NCI-H2081 (cell line): ENCODE measurements around the gene ABCB1.
"Not testable (repeated sequence)": the region's sequence is repeated elsewhere in the genome, so short reads cannot be mapped to it uniquely, and the experiment has no call there.

ENCODE experiments used
- DNase-seq, 2 experiments: peaks; one replicate each; lab custom pipeline; 2025; lab: John Stamatoyannopoulos, UW

ABCB1 gene

DNA sequence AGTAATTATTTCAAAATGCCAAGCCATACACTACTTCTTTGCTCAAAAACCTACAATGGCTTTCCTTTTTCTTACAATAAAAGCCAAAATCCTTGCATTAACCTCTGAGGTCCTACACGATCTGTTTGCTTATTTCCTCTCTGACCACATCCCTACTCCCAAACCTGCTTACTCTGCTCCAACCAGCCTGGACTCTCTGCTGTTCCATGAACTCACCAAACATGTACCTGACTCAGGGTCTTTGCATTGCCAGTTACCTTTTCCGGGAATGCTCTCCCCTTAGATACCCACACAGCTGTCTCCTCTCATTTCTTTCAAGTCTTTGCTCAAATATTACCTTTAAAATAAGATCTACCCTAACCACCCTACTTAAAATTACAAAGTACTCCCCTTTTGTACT is 127.5 kb downstream of the ABCB1 start:
- DNase-seq: no peak

DNA sequence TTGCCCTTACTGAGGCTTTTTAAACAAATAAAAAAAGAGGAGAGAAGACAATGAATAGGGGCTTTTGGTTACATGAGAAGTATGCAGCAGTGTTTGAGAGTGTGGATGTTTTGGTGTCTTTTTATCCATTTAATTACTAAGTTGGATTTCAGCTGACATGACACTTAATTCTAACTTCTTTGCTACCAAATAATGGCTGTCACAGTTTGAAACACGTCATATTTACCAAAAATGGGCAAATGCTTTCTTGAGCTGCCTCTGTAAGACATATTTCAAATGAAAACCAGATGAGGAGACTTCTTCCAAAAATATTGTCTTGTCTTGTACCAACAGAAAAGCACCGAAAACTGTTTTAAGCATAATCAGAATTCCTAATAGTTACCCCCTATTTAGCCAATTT is 129.2 kb downstream of the ABCB1 start:
- DNase-seq: no peak

DNA sequence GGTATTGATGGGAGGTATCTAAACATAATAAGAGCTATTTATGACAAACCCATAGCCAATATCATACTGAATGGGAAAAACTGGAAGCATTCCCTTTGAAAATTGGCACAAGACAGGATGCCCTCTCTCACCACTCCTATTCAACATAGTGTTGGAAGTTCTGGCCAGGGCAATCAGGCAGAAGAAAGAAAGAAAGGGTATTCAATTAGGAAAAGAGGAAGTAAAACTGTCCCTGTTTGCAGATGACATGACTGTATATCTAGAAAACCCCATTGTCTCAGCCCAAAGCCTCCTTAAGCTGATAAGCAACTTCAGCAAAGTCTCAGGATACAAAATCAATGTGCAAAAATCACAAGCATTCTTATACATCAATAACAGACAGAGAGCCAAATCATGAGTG is 131.5 kb downstream of the ABCB1 start:
- not testable (repeated sequence) for DNase-seq

DNA sequence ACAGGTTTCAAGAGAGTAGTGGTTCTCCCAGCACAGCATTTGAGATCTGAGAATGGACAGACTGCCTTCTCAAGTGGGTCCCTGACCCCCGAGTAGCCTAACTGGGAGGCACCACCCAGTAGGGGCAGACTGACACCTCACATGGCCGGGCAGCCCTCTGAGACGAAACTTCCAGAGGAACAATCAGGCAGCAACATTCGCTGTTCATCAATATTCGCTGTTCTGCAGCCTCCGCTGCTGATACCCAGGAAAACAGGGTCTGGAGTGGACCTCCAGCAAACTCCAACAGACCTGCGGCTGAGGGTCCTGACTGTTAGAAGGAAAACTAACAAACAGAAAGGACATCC is 135.2 kb downstream of the ABCB1 start:
- not testable (repeated sequence) for DNase-seq

DNA sequence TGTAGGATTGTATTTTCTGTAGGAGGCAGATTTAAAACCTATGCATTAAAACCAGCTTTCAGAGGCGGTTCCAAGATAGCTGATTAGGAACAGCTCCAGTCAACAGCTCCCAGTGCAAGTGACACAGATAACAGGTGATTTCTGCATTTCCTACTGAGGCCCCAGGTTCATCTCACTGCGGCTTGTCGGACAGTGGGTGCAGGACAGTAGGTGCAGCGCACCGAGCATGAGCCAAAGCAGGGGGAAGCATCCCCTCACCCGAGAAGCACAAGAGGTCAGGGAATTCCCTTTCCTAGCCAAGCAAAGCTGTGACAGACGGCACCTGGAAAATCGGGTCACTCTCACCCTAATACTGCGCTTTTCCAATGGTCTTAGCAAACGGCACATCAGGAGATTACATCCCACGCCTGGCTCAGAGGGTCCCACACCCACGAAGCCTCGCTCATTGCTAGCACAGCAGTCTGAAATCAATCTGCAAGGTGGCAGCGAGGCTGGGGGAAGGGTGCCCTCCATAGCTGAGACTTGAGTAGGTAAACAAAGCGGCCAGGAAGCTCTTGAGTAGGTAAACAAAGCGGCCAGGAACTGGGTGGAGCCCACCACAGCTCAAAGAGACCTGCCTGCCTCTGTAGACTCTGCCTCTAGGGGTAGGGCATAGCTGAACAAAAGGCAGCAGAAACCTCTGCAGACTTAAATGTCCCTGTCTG is 135.7 kb downstream of the ABCB1 start:
- DNase-seq: peak in 1 of 2 experiments; percentile 22

DNA sequence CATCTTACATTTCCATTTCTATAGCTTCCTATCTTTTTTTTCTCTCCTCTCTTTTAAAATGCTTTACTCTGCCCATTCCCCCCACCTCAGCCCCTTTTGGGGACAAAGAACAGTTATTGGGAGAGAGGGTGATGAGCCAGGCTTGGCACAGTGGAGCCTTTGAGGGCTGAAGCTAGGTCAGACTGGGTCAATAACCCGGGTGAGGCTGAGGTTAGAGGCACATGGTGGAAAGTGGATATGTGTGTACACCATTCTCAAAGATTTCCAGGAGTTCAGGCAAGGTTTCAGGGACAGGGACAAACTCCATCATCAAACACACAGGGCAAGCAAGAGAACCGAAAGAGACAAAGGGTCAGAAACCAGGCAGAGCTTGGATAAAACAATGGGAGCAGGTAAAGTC is 136.7 kb downstream of the ABCB1 start:
- no peak for DNase-seq

DNA sequence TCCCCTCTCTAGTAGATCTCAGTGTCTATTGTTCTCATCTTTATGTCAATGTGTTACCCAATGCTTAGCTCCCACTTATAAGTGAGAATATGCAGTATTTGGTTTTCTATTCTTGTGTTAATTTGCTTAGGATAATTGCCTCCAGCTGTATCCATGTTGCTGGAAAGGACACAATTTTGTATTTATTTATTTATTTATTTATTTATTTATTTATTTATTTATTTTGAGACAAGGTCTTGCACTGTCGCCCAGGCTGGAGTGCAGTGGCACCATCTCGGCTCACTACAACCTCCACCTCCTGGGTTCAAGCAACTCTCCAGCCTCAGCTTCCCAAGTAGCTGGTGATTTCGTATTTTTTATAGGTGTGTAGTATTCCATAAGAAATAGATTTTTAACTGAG is 140.2 kb downstream of the ABCB1 start:
- not testable (repeated sequence) for DNase-seq

DNA sequence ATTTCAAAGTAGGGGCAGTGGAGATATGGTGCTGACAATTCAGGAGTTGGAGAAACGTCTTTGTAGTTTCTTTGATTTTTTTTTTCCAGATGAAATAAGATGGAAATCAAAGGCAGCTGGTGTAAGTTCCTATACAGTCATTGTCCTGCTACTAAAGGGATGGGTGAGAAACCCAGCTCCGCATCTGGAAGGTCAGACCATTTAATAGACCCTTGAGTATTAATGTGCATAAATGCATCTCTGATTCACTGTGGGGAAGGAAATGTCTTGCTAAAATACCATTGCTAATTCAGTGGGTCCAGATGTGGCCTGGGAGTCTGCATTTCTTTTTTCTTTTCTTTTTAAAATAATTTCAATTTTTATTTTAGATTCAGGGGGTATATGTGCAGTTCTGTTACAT is 140.7 kb downstream of the ABCB1 start:
- DNase-seq: no peak

DNA sequence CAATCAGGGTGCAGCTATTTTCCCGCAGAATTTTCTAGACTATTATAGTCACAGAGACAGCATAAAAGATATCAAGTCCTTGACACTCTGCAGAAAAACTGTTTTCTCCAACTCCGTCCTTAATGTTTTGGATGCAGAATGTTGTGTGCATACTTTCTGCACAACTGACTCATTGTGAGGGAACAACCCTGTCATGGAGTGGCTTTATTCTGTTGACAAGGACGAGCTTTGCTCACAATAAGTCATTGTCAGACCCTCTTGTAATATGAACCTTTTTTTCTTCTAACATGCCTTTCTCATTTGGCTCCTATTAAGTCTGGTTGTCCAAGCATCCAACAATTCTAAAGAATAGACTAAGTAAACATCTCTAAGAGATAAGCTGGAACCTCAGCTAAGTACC is 142.5 kb downstream of the ABCB1 start:
- DNase-seq: no peak

DNA sequence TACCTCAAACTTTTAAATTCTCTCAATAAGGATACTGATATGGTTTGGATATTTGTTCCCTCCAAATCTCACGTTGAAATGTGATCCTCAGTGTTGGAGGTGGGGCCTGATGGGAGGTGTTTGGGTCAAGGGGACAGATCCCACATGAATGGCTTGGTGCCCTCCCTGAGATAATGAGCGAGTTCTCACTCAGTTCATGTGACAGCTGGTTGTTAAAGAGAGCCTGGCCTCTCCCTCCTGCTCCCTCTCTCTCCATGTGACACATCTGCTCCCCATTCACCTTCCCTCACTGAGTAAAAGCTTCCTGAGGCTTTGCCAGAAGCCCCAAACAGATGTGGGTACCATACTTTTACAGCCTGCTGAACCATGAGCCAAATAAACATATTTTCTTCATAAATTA is 144.4 kb downstream of the ABCB1 start:
- no peak for DNase-seq
